H1 (cell line): ENCODE results near the gene CBL. TPM values are rescaled to one million over a fixed set of nuclear protein-coding genes. Genes with fewer than 3 reads are reported as not detected.

Experiments used
- CTCF ChIA-PET: fragments of 300-600 bp; sonication (Branson Sonifier 250); formaldehyde crosslinking; loops from one replicate; lab custom pipeline; 2021; ENCODE audit not compliant: partially characterized antibody; lab: Charles Lee
- POLR2A ChIA-PET: fragments of 300-600 bp; sonication (Branson Sonifier 250); formaldehyde crosslinking; loops from one replicate; lab custom pipeline; 2021; ENCODE audit warnings: inconsistent platforms; ENCODE audit not compliant: partially characterized antibody; lab: Charles Lee
- DNase-seq, 2 experiments: peaks; one replicate each; pipeline versions ENCODE4 v3.0.0 to v3.0.0-alpha.2; 2010 to 2022; ENCODE audit warnings: low spot score in 2 of 2, low read depth in 1 of 2, mixed read lengths in 1 of 2
- FAIRE-seq: peaks from 2 replicates; lab custom pipeline; 2011; peaks lifted over from hg19 to GRCh38; lab: Jason Lieb, UNC
- H2AFZ ChIP-seq: 2 replicates; pipeline ENCODE4 v1.8.1; 2012; ENCODE audit warnings: low read length, inconsistent platforms
- H2AK5ac ChIP-seq: 2 replicates; pipeline ENCODE4 v1.6.1; 2013; ENCODE audit warnings: low read depth, low read length
- H2BK120ac ChIP-seq: replicated peaks from 2 replicates; pipeline ENCODE3; 2013; ENCODE audit warnings: low read depth, low read length, inconsistent platforms
- H2BK12ac ChIP-seq: 2 replicates; pipeline ENCODE4 v1.6.1; 2013; ENCODE audit warnings: low read depth, low read length
- H2BK15ac ChIP-seq: 2 replicates; pipeline ENCODE4 v1.6.1; 2013; ENCODE audit warnings: low read length
- H2BK20ac ChIP-seq: 2 replicates; pipeline ENCODE4 v1.6.1; 2013; ENCODE audit warnings: low read length
- H2BK5ac ChIP-seq: 2 replicates; pipeline ENCODE4 v1.6.1; 2013; ENCODE audit warnings: low read depth, low read length
- H3K14ac ChIP-seq: 2 replicates; pipeline ENCODE4 v1.6.1; 2013; ENCODE audit warnings: inconsistent platforms; ENCODE audit not compliant: insufficient read length
- H3K18ac ChIP-seq: 2 replicates; pipeline ENCODE4 v1.6.1; 2013; ENCODE audit warnings: low read length; ENCODE audit errors: extremely low read depth
- H3K23ac ChIP-seq: 2 replicates; pipeline ENCODE4 v1.6.1; 2013; ENCODE audit warnings: inconsistent platforms; ENCODE audit not compliant: insufficient read length
- H3K23me2 ChIP-seq: 2 replicates; pipeline ENCODE4 v1.6.1; 2013; ENCODE audit warnings: low read depth, low read length
- H3K27ac ChIP-seq: 2 replicates; pipeline ENCODE4 v1.6.1; 2011; ENCODE audit warnings: low read depth, low read length, inconsistent platforms
- H3K27me3 ChIP-seq, 4 experiments: replicated peaks in 1 of 4; 1 replicate in 1 of 4; 2 replicates in 3 of 4; pipeline versions ENCODE4 v1.6.1 to v1.8.1; 2011 to 2013; ENCODE audit warnings: low read length in 3 of 4, mild to moderate bottlenecking in 3 of 4, inconsistent platforms in 2 of 4, mixed read lengths in 2 of 4, moderate library complexity in 1 of 4; ENCODE audit not compliant: control insufficient read depth in 3 of 4, insufficient read depth in 3 of 4; ENCODE audit errors: extremely low read depth in 1 of 4
- H3K36me3 ChIP-seq, 4 experiments: 2 replicates each; pipeline versions ENCODE4 v1.6.1 to v1.8.1; 2011 to 2013; ENCODE audit warnings: mild to moderate bottlenecking in 4 of 4, low read length in 3 of 4, moderate library complexity in 2 of 4, control low read depth in 1 of 4, inconsistent platforms in 1 of 4; ENCODE audit not compliant: insufficient read depth in 4 of 4, control insufficient read depth in 2 of 4
- H3K4ac ChIP-seq: replicated peaks from 2 replicates; pipeline ENCODE3; 2013; ENCODE audit warnings: low read length, low read depth, mixed read lengths, inconsistent platforms; ENCODE audit not compliant: insufficient read length
- H3K4me1 ChIP-seq, 4 experiments: replicated peaks in 1 of 4; 1 replicate in 1 of 4; 2 replicates in 3 of 4; pipeline versions ENCODE4 v1.6.1 to v1.8.1; 2011 to 2013; ENCODE audit warnings: low read length in 3 of 4, inconsistent platforms in 2 of 4, mixed read lengths in 1 of 4; ENCODE audit not compliant: insufficient read depth in 4 of 4, control insufficient read depth in 3 of 4
- H3K4me2 ChIP-seq, 2 experiments: 2 replicates each; pipeline versions ENCODE4 v1.6.1 to v1.8.1; 2011 to 2013; ENCODE audit warnings: low read depth in 2 of 2, low read length in 2 of 2, control low read depth in 1 of 2, inconsistent platforms in 1 of 2, mild to moderate bottlenecking in 1 of 2; ENCODE audit not compliant: insufficient read depth in 1 of 2
- H3K4me3 ChIP-seq, 4 experiments: fragments of 200-600, 300-600 bp in 1 of 4; sonication (generic), shearing (Covaris generic), sonication (Bioruptor Twin) in 1 of 4; 2 replicates each; pipeline versions ENCODE4 v1.5.1 to v1.8.1; 2011 to 2016; ENCODE audit warnings: low read length in 4 of 4, low read depth in 3 of 4, control low read depth in 2 of 4, inconsistent platforms in 2 of 4, mild to moderate bottlenecking in 2 of 4, mixed read lengths in 1 of 4, moderate library complexity in 1 of 4; ENCODE audit not compliant: insufficient read depth in 2 of 4; ENCODE audit errors: extremely low read depth in 1 of 4
- H3K56ac ChIP-seq: replicated peaks from 2 replicates; pipeline ENCODE3; 2013; ENCODE audit warnings: low read depth, mild to moderate bottlenecking, mixed read lengths, low read length, inconsistent platforms; ENCODE audit not compliant: insufficient read length
- H3K79me1 ChIP-seq: 2 replicates; pipeline ENCODE4 v1.6.1; 2013; ENCODE audit warnings: low read depth, low read length, control low read depth
- H3K79me2 ChIP-seq, 2 experiments: 2 replicates each; pipeline versions ENCODE4 v1.6.1 to v1.8.1; 2012 to 2013; ENCODE audit warnings: low read length in 2 of 2, mild to moderate bottlenecking in 2 of 2, inconsistent platforms in 1 of 2; ENCODE audit not compliant: insufficient read depth in 2 of 2, control insufficient read depth in 1 of 2
- H3K9ac ChIP-seq, 4 experiments: replicated peaks in 1 of 4; 1 replicate in 1 of 4; 2 replicates in 3 of 4; pipeline versions ENCODE4 v1.6.1 to v1.8.1; 2011 to 2013; ENCODE audit warnings: low read depth in 3 of 4, low read length in 3 of 4, control low read depth in 2 of 4, mild to moderate bottlenecking in 2 of 4, moderate library complexity in 2 of 4, inconsistent platforms in 1 of 4; ENCODE audit errors: extremely low read depth in 1 of 4
- H3K9me3 ChIP-seq, 2 experiments: 2 replicates each; pipeline versions ENCODE4 v1.6.1 to v1.8.1; 2012 to 2013; ENCODE audit warnings: mild to moderate bottlenecking in 2 of 2, moderate library complexity in 2 of 2, control low read depth in 1 of 2, inconsistent platforms in 1 of 2, low read depth in 1 of 2, low read length in 1 of 2, mixed read lengths in 1 of 2; ENCODE audit not compliant: insufficient read depth in 2 of 2
- H4K20me1 ChIP-seq, 2 experiments: replicated peaks in 1 of 2; 2 replicates each; pipeline versions ENCODE3 to v1.8.1; 2011 to 2013; ENCODE audit warnings: inconsistent platforms in 2 of 2, low read length in 2 of 2, mild to moderate bottlenecking in 1 of 2; ENCODE audit not compliant: insufficient read depth in 2 of 2, control insufficient read depth in 1 of 2
- H4K5ac ChIP-seq: 2 replicates; pipeline ENCODE4 v1.6.1; 2013; ENCODE audit warnings: low read length, low read depth, mixed read lengths, inconsistent platforms; ENCODE audit not compliant: insufficient read length
- H4K8ac ChIP-seq: 2 replicates; pipeline ENCODE4 v1.8.0; 2013; ENCODE audit warnings: mild to moderate bottlenecking, moderate library complexity, low read length, inconsistent platforms; ENCODE audit not compliant: insufficient read depth; ENCODE audit errors: extremely low read depth
- H4K91ac ChIP-seq: replicated peaks from 2 replicates; pipeline ENCODE3; 2013; ENCODE audit warnings: low read length, mixed read lengths, inconsistent platforms; ENCODE audit not compliant: insufficient read length
- GABPA ChIP-seq: IDR thresholded peaks from 2 replicates; pipeline ENCODE4 v1.6.1; 2011; ENCODE audit warnings: mild to moderate bottlenecking, low read length, moderate library complexity, borderline replicate concordance; ENCODE audit not compliant: insufficient read depth
- KDM4A ChIP-seq: IDR thresholded peaks from one replicate; pipeline ENCODE4 v1.7.1; 2012; ENCODE audit warnings: low read depth, mild to moderate bottlenecking, moderate library complexity, low read length, inconsistent platforms; ENCODE audit not compliant: severe bottlenecking
- MAFK ChIP-seq: IDR thresholded peaks from 2 replicates; pipeline ENCODE4 v1.6.1; 2012; ENCODE audit warnings: low read depth, mild to moderate bottlenecking, improper control_type of control experiment, low read length
- POLR2AphosphoS5 ChIP-seq: IDR thresholded peaks from 2 replicates; pipeline ENCODE4 v1.6.1; 2011; ENCODE audit warnings: low read depth, low read length
- SAP30 ChIP-seq: fragments of 300-600 bp; sonication (generic); IDR thresholded peaks from 2 replicates; pipeline ENCODE4 v1.7.1; 2012; ENCODE audit warnings: low read length, moderate library complexity, mild to moderate bottlenecking, inconsistent platforms; ENCODE audit not compliant: insufficient read depth, insufficient replicate concordance
- SP1 ChIP-seq: IDR thresholded peaks from 2 replicates; pipeline ENCODE4 v1.6.1; 2011; ENCODE audit warnings: low read depth, low read length
- SP2 ChIP-seq: IDR thresholded peaks from 2 replicates; pipeline ENCODE4 v1.6.1; 2012; ENCODE audit warnings: mild to moderate bottlenecking, low read length, inconsistent platforms
- TEAD4 ChIP-seq: IDR thresholded peaks from 2 replicates; pipeline ENCODE4 v1.6.1; 2012; ENCODE audit warnings: low read depth, low read length, inconsistent platforms, mixed read lengths
- WGBS, 2 experiments: shearing (Covaris generic) in 1 of 2; methylation state at CpG; one replicate each; pipeline versions ENCODE4 v1.1.6 to v1.1.7; 2013 to 2015; ENCODE audit warnings: low lambda C conversion rate in 2 of 2, mixed read lengths in 2 of 2, inconsistent platforms in 1 of 2, low coverage in 1 of 2, missing lambda C conversion rate in 1 of 2; ENCODE audit not compliant: insufficient replicate concordance in 2 of 2, insufficient coverage in 1 of 2, insufficient read length in 1 of 2; ENCODE audit errors: extremely low coverage in 1 of 2, missing lambda C conversion rate in 1 of 2; 5-methylcytosine and 5-hydroxymethylcytosine counted together
- polyA plus RNA-seq, 7 experiments: library from polyadenylated mRNA; depleted of rRNA in 3 of 7; stranded (reverse) in 5 of 7; unstranded in 2 of 7; fragments of >200 nt in 5 of 7; fragments of 200-250 nt in 2 of 7; gene quantifications; 1 replicate in 5 of 7; 2 replicates in 1 of 7; 4 replicates in 1 of 7; pipeline versions ENCODE4 v1.2.1 to v1.2.3, GENCODE V29; 2011 to 2013; ENCODE audit warnings: missing spikeins in 2 of 7, mixed read lengths in 2 of 7
- total RNA-seq: library from RNA; stranded (reverse); fragmentation: NEBNext Ultra II Directional; extraction: Animal tissue kit (Norgen Biotek cat#: 25700); gene quantifications from 2 replicates; pipeline ENCODE4 v1.2.1, GENCODE V29; 2021

The CBL gene
- total and polyA plus RNA-seq, 2 of the 8 experiments (the other 6 are each of a cell fraction or from before 2014, with no cell fraction given), result 23.1 to 57.8 TPM

DNA sequence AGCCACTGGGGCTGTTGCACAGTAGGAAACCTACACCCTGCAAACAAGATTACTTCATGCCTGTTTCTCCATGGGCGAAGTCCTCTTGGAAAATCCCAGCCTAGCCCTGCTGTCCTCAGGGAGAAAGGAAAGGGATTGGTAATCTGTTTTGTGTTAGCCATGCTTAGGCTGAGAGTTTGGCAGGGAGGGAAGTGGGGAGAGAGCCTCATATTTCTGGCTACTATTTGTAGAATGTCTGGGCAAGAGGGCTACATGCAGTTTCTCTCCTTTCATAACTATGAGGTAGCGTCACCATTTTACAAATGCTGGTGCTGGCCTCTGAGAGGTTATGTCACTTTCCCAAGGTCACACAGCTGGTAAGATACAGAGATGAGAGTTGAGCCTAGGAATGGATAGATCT, 141.1 kb downstream of the CBL start:
- no peak overlapping the region for H4K8ac ChIP-seq
- H4K5ac ChIP-seq, result no peak overlapping the region
- no peak for TF ChIP-seq GABPA
- TF ChIP-seq TEAD4, result no peak
- TF ChIP-seq MAFK, result no peak
- TF ChIP-seq SAP30, result no peak
- TF ChIP-seq SP2, result no peak
- no peak for TF ChIP-seq POLR2AphosphoS5
- no peak for TF ChIP-seq KDM4A
- TF ChIP-seq SP1, result no peak
- TF ChIP-seq, all 59 proteins: peak for 0
- H3K4me1 ChIP-seq, result no peaks in the 10 kb centered on the region; a peak in 2 of 7 replicates
- no peak overlapping the region for H3K56ac ChIP-seq
- no peak overlapping the region for H3K4ac ChIP-seq
- H3K23ac ChIP-seq, result no peak overlapping the region
- H2BK120ac ChIP-seq, result no peak overlapping the region
- FAIRE-seq (no peak), DNase-seq (no peak)
- no peaks in the 10 kb centered on the region for H3K9me3 ChIP-seq
- no peaks in the 10 kb centered on the region; the same call in 1 of the 2 replicates for H3K79me1 ChIP-seq
- H2AFZ ChIP-seq, result no peak overlapping the region
- H2BK12ac ChIP-seq, result no peak overlapping the region
- H3K27me3 ChIP-seq, result peaks cover 0 to 10% (median 1%) of the 10 kb centered on the region in 4 experiments; a peak in 3 of 7 replicates
- no peaks in the 10 kb centered on the region for H3K23me2 ChIP-seq
- H4K91ac ChIP-seq, result no peak overlapping the region
- no peak overlapping the region for H3K9ac ChIP-seq
- 71% methylated on average over 2 of the region's 2 CpGs; no CpG with 5 or more reads in 1 of the 2 experiments for WGBS, 2 experiments
- no peak overlapping the region for H2BK20ac ChIP-seq
- H3K14ac ChIP-seq, result no peak overlapping the region
- no peak overlapping the region for H3K27ac ChIP-seq
- no peak overlapping the region for H2BK5ac ChIP-seq
- no peak overlapping the region for H3K4me3 ChIP-seq
- H4K20me1 ChIP-seq, result no peaks in the 10 kb centered on the region
- no peak overlapping the region for H2AK5ac ChIP-seq
- POLR2A ChIA-PET, result no interaction called here
- no peak overlapping the region for H2BK15ac ChIP-seq
- no peaks in the 10 kb centered on the region for H3K36me3 ChIP-seq
- no peaks in the 10 kb centered on the region for H3K79me2 ChIP-seq
- CTCF ChIA-PET, result interaction anchor here (0.5 to 20.0 kb wide), 8 partner anchors 9 to 310 kb away, joined by 3 to 463 read pairs (median 12); partner anchors contain the start of genes MCAM and USP2
- H3K18ac ChIP-seq, result no peak overlapping the region
- no peak overlapping the region for H3K4me2 ChIP-seq
